ENCODE results near the gene FGF14.

- TF ChIP-seq CTCF (IDR thresholded peaks at IDR 0.05) (no peak), EZH2 (IDR thresholded peaks at IDR 0.05) (no peak), EZH2phosphoT487 (IDR thresholded peaks at IDR 0.05) (no peak)
Measured at GRCh38 chr13:102325321-102325720, 76.5 kb downstream of the FGF14 start.

Measured in neural progenitor cell (in vitro differentiated cells).